Lung microvascular endothelial cell (primary cell): ENCODE data around the gene MAFB. TPM values are rescaled to one million over a fixed set of nuclear protein-coding genes. Genes with fewer than 3 reads are reported as not detected.

ENCODE experiments used
- DNase-seq, 2 donors: peaks; one replicate each; pipeline versions ENCODE4 v3.0.0 to v3.0.0-alpha.2; 2010; ENCODE audit warnings: low read depth in 2 of 2
- total RNA-seq: library from RNA; depleted of rRNA; stranded (reverse); fragments of >200 nt; gene quantifications from 2 replicates; pipeline ENCODE4 v1.2.1, GENCODE V29; 2014

The MAFB gene
- total RNA-seq, 1 donor from 2014 or later, result 3.0 TPM

GRCh38 chr20:40682104-40682981, 6.7 kb downstream of the MAFB start:
- no peak for DNase-seq

- DNase-seq, result no peak
Observed at GRCh38 chr20:40681684-40682083, 7.4 kb downstream of the MAFB start.

GRCh38 chr20:40681165-40681564, 7.9 kb downstream of the MAFB start:
- no peak for DNase-seq

- no peak for DNase-seq
Observed at GRCh38 chr20:40680161-40680959, 8.7 kb downstream of the MAFB start.

GRCh38 chr20:40679184-40679583, 9.9 kb downstream of the MAFB start:
- no peak for DNase-seq

- peak in 1 of 2 donors; percentile 82 for DNase-seq
Observed at GRCh38 chr20:40678286-40678875, 10.7 kb downstream of the MAFB start.

GRCh38 chr20:40677343-40677924, 11.6 kb downstream of the MAFB start:
- DNase-seq, result peak in 1 of 2 donors; percentile 28

- DNase-seq, result no peak
Observed at GRCh38 chr20:40676491-40677269, 12.4 kb downstream of the MAFB start.

GRCh38 chr20:40675599-40676221, 13.3 kb downstream of the MAFB start:
- DNase-seq, result no peak

- DNase-seq, result no peak
Observed at GRCh38 chr20:40673442-40673841, 15.6 kb downstream of the MAFB start.

GRCh38 chr20:40672095-40672494, 16.9 kb downstream of the MAFB start:
- DNase-seq, result no peak

GRCh38 chr20:40670253-40670652, 18.8 kb downstream of the MAFB start:
- no peak for DNase-seq

- no peak for DNase-seq
Observed at GRCh38 chr20:40669692-40670091, 19.3 kb downstream of the MAFB start.

- DNase-seq, result no peak
Observed at GRCh38 chr20:40668449-40669228, 20.4 kb downstream of the MAFB start.

- no peak for DNase-seq
Observed at GRCh38 chr20:40667503-40667902, 21.5 kb downstream of the MAFB start.

GRCh38 chr20:40666336-40666735, 22.7 kb downstream of the MAFB start:
- no peak for DNase-seq

GRCh38 chr20:40664891-40665290, 24.1 kb downstream of the MAFB start:
- DNase-seq, result no peak

- no peak for DNase-seq
Observed at GRCh38 chr20:40663991-40664880, 24.8 kb downstream of the MAFB start.

- DNase-seq, result no peak
Observed at GRCh38 chr20:40663304-40663790, 25.7 kb downstream of the MAFB start.
